GM21360 (cell line): ENCODE data around the gene RCAN3.
"Not testable (repeated sequence)": the region's sequence is repeated elsewhere in the genome, so short reads cannot be mapped to it uniquely, and the experiment has no call there.

ENCODE experiments used
- ATAC-seq: cut with Tn5 transposase; IDR thresholded peaks from one replicate; pipeline ENCODE4 v1.9.1; 2021; ENCODE audit warnings: mild to moderate bottlenecking, moderate library complexity; ENCODE audit not compliant: unreplicated experiment

The RCAN3 gene

DNA sequence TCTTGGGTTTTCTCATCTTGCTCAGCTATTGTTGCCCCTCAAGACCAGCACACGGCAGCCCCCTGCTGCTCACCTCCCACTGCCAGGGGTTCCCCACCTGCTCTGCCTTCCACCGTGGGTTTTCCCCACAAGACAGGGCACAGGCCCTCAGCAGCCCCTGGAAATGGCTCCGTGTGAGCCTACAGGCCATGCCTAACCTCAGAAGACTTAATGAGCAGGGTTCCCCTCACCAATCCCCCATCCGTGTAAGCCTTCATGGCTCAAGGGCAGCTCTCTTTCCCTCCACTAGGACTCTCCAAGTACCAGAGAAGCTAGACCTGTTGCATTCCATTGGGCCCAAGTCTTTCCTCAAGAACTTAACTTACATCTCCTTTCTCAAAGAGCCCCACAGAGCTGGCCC is 18.4 kb upstream of the RCAN3 start:
- no peak for ATAC-seq

DNA sequence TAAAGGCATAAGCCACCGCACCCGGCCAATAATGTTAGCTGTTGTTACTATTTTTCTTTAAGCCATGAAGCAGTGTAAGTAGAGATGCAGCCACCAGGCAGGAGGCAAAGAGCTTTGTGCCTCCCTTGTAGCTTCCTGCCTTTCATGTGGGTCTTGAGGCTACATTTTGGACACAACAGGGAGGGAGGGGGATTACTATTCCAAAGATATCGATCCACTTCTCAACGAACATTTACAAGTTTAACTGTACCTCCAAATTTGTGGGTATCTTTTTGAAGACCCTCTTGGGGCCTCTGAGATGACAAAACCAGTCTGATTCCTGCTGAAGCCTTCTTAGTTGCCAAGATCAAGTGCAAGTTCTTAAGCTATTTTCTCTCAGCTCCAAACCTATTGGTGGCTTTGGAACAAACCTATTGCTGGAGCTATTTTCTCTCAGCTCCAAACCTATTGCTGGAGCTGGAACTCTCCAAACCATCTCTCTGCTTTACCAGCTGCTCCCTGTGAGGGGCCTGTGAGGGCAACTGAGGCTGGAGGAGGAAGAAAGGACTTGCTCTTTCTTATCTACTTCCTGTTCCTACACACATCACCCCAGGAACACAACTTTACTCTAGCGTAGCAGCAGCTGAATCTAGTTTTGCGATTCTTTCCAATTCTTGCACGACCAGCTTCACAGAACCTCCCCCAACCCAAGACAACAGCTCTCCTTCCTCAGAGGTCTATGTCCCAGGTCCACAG is 16.1 kb upstream of the RCAN3 start:
- ATAC-seq = no peak

DNA sequence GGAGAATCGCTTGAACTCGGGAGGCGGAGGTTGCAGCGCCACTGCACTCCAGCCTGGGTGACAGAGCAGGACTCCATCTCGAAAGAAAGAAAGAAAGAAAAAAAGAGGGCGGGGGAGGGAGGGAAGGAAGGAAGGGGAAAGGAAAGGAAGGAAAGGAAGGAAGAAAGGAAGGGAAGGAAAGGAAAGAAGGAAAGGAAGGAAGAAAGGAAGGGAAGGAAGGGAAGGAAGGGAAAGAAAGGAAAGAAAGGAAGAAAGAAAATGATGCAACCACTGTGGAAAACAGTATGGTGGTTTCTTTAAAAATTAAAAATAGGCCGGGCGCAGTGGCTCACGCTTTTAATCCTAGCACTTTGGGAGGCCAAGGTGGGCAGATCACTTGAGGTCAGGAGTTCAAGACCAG is 15.2 kb upstream of the RCAN3 start:
- ATAC-seq = no peak

DNA sequence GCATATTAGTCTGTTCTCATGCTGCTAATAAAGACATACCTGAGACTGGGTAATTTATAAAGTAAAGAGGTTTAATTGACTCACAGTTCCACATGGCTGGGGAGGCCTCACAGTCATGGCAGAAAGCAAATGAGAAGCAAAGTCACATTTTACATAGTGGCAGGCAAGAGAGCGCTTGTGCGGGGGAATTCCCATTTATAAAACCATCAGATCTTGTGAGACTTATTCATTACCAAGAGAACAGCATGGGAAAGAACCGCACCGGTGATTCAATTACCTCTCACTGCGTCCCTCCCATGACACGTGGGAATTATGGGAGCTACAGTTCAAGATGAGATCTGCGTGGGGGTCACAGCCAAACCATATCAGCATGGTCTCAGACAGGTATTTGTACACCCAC is 14.5 kb upstream of the RCAN3 start:
- not testable (repeated sequence) for ATAC-seq

DNA sequence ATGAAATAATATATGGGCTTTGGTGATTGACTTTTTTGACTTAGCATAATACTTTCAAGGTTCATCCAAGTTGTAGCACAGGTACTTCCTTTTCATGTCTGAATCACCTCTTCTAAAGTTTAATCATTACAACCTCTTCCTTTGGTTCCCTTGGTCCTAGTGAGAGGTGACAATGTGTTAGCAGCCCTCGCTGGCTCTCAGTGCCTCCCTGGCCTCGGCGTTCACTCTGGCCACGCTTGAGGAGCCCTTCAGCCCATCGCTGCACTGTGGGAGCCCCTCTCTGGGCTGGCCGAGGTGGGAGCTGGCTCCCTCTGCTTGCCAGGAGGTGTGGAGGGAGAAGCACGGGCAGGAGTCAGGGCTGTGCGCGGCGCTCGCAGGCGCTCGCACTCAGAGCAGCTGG is 13.0 kb upstream of the RCAN3 start:
- ATAC-seq = no peak

DNA sequence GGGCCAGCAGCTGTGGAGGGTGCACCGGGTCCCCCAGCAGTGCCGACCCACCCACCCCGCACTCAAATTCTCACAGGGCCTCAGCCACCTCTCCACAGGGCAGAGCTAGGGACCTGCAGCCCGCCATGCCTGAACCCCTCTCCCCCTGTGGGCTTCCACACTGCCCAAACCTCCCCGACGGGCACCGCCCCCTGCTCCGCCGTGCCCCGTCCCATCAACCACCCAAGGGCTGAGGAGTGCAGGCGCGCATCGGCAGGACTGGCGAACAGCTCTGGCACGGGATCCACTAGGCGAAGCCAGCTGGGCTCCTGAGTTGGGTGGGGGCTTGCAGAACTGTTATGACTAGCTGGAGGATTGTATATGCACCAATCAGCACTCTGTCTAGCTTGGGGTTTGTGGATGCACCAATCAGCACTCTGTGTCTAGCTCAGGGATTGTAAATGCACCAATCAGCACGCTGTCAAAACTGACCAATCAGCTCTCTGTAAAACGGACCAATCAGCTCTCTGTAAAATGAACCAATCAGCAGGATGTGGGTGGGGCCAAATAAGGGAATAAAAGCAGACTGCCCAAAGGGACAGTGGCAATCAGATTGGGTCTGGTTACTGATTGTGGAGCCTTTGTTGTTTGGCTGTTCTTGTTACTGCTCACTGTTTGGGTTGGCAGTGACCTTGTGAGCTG is 12.4 kb upstream of the RCAN3 start:
- ATAC-seq = no peak

DNA sequence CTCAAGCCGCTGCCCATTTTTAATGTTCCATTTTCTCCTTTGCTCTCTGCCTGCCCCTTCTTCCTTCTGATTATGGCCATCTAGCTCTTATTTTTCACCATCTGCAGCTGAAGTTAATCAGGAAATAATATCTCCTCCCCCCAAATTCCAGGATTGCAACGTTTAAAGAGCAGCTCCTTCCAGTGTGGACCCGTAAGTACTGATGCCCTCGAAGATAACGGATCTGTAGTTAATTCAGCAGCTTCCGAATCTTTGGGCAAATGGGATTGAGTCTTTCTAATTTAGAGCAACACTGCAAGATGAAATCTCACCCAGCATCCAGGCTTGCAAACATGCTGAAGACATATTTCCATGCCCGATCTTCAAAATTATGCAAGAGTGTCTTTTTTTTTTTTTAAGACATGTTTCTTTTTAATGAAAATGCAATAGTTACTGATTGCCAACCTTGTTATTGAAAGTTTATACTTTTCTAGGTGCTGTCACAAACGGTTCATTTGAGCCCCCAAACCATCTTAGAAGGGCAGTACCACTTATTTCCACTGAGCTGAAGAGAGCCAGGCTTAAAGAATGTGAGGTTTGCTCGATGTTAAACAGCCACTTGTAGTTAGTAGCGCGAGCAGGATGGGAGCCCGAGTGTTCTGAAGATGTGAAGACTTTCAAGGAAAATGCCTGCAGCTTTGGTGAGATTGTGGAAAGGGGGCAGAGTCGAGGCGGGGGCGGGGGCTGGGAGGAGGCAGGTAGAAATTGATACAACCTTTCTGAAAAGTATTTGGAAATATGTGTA is 10.9 kb upstream of the RCAN3 start:
- no peak for ATAC-seq

DNA sequence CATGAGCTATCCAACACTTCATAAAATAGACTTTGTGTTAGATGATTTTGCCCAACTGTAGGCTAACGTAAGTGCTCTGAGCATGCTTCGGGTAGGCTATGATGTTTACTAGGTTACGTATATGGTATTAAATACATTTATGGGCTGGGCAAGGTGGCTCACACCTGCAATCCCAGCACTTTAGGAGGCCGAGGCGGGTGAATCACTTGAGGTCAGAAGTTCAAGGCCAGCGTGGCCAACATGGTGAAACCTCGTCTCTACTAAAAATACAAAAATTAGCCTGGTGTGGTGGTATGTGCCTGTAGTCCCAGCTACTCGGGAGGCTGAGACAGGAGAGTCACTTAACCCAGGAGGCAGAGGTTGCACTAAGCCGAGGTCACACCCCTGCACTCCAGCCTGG is 9.7 kb upstream of the RCAN3 start:
- ATAC-seq = not testable (repeated sequence)

DNA sequence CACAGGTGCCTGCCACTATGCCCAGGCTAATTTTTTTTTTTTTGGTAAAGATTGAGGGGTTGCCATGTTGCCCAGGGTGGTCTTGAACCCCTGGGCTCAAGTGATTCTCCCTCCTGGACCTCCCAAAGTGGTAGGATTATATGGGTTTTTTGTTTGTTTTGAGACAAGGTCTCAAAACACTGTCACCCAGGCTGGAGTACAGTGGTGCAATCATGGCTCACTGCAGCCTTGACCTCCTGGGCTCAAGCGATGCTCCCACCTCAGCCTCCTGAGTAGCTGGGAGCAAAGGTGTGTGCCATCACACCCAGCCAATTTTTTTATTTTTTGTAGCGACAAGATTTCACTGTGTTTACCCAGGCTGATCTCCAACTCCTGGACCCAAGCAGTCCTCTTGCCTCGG is 8.9 kb upstream of the RCAN3 start:
- no peak for ATAC-seq

DNA sequence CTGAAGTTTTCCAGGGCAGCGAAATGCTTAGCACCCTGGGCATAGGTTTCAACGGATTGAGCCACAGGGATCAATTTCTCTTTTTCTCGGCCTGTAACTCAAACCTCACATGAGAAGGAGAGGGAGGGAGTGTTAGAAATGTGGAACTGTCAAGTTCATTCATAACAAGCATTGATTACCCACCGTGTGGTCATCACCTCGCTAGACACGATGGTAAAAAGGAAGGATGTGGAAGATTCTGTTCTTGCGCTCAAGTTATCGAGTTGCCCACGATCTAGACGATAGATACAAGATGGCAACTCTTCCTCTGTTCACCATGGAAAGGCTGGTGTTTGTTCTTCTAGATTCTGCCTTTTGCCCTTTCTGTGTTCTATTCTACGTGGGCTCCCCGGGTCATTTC is 4.0 kb upstream of the RCAN3 start:
- ATAC-seq = no peak

DNA sequence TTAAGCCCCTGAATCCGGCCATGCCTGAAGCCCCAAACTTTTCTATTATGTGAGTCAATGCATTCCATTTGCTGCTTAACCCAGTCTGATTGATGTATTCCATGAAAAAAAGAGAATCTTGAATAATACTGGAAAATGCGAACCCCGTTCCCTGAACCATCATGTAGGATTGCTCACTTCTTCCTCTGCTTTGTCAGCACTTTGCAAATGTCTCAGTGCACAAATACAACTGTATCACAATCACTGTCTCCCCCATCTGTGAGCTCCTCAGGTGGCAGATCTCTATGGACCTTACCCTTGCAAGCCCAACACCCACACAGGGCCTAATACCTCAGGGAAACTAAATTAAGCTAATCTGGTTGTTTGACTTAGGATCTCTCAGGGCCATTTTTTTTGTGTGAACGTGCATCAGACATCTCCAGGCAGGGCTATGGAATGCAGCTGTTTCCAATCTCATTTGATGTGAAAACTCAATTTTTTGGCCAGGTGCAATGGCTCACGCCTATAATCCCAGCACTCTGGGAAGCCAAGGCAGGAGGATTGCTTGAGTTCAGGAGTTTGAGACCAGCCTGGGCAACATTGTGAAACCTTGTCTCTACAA is 2.1 kb upstream of the RCAN3 start:
- ATAC-seq = no peak

DNA sequence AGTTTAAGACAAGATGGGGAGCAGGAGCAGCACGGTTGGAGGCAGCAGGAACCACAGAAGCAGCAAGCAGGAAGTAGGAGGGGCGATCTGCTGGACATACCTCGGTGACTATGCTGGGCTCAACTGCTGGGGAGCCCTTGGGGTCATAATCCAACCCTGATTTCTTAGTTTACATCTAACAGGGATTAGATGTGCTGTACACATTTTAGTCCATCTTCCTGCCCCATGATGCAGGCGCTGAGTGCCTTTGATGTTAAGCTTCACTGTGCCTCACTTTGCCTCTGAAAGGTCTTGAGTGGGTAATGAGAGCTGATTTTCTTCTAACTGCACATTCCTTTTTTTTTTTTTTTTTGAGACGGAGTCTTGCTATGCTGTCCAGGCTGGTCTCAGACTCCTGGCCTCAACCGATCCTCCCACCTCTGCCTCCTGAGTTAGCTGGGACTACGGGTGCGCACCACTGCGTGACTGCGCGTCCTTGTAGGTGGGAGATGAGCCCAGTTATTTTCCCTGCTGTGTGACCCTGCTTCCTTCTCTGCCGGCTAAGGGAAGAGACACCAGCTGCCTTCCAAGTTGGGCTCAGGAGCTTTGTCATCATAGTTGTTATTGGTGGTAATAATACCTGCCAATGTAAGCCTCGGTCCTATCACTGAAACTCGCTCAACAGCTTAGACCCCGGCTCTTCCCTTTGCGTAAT is 1.1 kb upstream of the RCAN3 start:
- ATAC-seq = no peak

DNA sequence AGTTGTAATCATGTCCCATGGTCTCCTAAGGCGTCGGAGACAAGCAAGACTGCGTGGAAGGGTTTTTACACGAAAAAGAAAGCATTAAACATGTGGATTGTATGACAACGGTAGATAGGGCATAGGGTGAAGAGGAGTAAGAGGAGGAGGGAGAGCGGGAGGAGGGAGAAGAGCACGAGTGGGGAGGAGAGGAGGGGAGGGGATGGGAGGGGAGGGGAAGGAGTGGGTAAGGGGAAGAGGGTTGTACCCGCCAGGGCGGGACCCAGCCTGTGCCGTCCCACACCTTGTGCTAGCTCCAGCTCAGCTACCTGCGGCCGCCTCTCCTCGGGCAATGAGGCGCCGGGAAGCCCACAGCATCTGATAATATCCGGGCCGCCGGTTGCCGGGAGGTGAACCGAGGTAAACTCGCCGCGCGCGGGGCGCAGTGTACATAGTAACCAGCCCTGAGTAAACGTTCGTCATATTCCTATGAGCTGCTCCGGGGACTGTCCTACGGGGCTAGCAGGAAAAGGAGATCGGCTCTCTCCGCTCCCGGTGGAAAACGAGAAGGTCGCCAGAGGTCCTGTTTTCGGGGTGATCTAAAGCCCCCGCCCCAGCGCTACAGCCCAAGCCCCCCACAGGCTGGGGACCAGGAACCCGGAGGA is 449 bp upstream of the RCAN3 start:
- no peak for ATAC-seq

DNA sequence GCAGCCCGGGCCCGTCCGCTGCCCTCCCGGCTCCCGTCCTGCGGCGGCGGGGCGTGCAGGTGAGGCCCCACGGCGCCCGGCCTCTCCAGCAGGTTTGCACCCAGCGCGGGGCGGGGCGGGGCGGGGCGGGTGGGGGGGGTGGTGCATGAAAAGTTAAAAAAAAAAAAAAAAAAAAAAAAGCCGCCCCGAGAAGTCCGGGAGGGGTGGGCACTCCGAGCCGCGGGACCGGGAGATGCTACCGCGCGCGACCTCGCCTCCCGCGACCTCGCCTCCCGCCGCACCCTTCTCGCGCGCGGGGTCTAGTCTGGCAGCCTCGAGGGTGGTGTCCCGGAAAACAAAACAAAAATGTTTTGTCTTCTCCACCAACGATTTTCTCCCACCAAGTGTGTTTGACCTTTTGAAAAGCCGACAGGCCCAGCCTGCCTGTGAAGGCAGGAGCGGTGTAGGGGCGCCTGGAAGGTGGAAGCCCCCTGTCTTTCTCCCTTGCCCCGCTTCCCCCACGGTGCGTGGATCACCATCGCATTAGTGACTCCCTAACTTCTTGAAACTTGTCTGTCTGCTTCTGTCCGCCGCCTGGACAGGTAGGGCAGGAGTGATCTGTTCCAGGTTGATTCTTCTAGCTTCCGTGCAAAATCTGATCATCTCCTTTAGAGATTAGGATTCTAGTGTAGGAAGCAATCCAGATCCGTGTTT is 569 bp downstream of the RCAN3 start:
- ATAC-seq = no peak

DNA sequence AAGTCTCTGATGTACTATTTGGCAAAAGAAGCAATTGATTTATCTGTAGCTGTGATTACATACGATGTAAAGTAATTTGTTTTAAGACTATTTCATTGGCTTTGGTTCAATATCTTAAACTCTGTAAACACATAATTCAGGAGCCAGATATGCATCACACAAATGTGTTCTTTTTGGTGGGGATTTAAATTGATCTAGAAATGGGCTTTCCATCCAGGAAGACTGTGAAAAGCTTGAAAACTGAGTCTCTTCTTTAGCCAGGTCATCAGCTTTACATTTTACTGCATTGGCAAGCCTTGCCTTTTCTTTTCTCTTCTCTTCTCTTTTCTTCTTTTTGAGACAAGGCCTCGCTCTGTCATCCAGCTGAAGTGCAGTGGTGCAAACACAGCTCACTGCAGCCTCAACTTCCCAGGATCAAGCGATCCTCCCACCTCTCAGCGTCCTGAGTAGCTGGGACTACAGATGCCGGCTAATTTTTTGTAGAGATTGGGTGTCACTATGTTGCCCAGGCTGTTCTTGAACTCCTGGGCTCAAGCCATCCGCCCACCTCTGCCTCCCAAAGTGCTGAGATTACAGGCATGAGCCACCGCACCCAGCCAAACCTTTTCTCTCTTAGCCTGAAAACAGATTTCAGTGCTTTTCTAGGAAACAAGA is 1.4 kb downstream of the RCAN3 start:
- ATAC-seq = no peak

DNA sequence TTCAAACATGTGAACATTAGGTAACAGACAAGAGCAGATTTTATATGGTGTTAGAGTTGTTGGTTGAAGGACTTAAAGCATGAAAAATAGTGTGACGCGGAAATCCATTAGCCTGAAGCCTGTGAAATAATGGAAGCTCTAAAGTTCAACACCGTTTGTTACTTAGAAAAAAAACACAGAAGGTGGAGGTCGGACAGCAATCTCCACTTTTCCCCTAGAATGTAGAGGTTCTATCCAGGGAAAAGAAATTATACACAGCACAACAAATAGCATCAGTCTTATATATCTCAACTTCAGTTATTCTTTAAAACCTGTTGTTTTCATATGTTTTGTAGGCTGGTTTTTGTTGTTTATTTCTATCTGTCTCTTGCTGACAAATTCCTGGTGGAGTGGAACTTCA is 1.9 kb downstream of the RCAN3 start:
- ATAC-seq = no peak

DNA sequence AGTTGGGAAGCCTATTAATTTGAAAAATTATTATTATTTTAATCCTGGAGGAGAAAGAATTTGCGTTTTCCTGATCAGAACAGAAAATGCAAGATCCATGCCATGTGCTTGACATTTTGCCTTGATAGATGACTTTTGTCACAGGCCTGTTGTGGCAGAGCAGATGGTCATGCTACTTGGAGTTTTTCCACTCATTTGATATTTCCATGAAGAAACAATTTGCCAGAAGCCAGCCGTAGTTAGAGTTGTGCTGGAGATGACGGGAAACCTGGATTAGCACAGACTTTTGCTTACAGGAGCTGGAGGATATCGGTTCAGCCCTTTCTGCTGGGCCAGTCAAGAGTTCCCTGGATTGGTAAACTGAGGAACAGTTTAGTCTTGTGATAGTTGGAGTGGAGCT is 3.2 kb downstream of the RCAN3 start:
- ATAC-seq = no peak

DNA sequence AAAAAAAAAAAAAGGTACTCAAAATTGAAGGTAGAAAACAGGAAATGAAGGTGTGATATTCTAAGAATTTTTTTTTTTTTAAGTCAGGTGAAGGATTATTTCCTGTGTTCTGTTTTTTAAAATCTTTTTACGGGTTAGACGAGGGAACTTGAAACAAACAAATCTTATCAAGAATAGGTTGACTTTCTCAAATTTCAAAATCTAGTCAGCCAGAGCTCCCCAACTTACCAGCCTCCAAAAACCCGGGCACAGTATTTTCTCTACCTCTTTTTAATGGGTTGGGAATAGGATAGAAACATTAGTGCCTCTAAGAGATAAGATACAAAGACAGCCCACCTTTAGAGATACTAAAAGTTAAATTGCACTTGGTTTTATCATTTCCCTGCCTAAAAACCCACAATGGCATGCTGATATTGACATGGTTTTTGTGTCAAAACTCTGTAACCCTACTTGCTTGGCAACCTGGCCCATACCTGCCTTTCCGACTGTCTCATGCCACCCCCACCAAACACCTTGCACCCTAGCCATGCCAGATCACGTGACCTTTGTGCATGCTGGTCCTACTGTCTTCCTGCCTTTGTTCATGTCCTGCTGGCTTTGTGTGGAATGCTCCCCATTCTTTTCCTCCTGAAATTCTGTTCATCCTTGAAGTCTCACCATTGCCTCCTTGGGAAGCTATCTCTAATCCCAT is 4.2 kb downstream of the RCAN3 start:
- ATAC-seq = no peak

DNA sequence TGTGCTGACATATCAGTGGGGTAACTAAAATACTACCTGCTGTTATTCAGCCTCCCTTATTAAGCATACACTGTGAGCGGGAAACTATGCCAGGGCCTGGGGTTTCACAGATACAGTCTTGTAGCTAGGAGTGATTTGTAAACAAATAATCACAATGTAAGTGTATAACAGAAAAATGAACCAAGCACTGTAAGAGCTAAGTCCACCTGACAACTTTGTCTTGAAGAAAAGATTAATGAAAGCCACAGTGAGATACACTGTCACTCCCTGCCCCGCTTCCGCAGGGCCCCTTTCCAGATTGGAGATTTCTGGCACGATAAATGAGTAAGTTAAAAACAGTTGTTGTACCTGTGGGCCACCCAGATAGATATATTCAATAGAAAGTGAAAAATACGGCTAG is 4.8 kb downstream of the RCAN3 start:
- ATAC-seq = no peak
